OCI-LY1 (cell line): ENCODE data around the gene PIP4K2C.
A peak's percentile ranks its signal among the peaks of the same experiment; 100 is the strongest.

Experiments used
- H2AFZ ChIP-seq: fragments of 200-600 bp; sonication (generic), shearing (Covaris generic); 2 replicates; pipeline ENCODE4 v1.6.0; 2014; ENCODE audit warnings: antibody characterized with exemption, mild to moderate bottlenecking, low read length
- H3F3A ChIP-seq: fragments of 200-600 bp; sonication (generic), shearing (Covaris generic); 2 replicates; pipeline ENCODE4 v1.6.0; 2014; ENCODE audit warnings: mild to moderate bottlenecking, antibody characterized with exemption, low read length, moderate library complexity; ENCODE audit not compliant: insufficient read depth
- H3K27ac ChIP-seq: fragments of 200-600 bp; sonication (generic); 2 replicates; pipeline ENCODE4 v1.5.1; 2014; ENCODE audit warnings: low read length, mixed run types, mild to moderate bottlenecking, low read depth; ENCODE audit not compliant: poor library complexity, severe bottlenecking
- H3K27me3 ChIP-seq: fragments of 200-600 bp; sonication (generic); 2 replicates; pipeline ENCODE4 v1.6.0; 2014; ENCODE audit warnings: antibody characterized with exemption, mild to moderate bottlenecking, low read length, moderate library complexity; ENCODE audit not compliant: insufficient read depth
- H3K36me3 ChIP-seq: fragments of 200-600 bp; sonication (generic); 2 replicates; pipeline ENCODE4 v1.6.1; 2014; ENCODE audit warnings: mild to moderate bottlenecking, antibody characterized with exemption, low read length, moderate library complexity, mixed read lengths; ENCODE audit not compliant: insufficient read depth
- H3K4me1 ChIP-seq: fragments of 200-600 bp; sonication (generic); 2 replicates; pipeline ENCODE4 v1.5.1; 2014; ENCODE audit warnings: mild to moderate bottlenecking, low read length, moderate library complexity; ENCODE audit not compliant: insufficient read depth, severe bottlenecking
- H3K4me2 ChIP-seq: fragments of 200-600 bp; sonication (generic), shearing (Covaris generic); 2 replicates; pipeline ENCODE4 v1.6.1; 2014; ENCODE audit warnings: low read length
- H3K4me3 ChIP-seq: fragments of 200-600 bp; sonication (generic); 2 replicates; pipeline ENCODE4 v1.5.1; 2014; ENCODE audit warnings: low read length, low read depth, mild to moderate bottlenecking, mixed read lengths; ENCODE audit not compliant: poor library complexity, severe bottlenecking
- H3K79me2 ChIP-seq: fragments of 200-600 bp; shearing (Covaris generic); 2 replicates; pipeline ENCODE4 v1.6.1; 2016; ENCODE audit warnings: mixed run types, low read length, mixed read lengths; ENCODE audit not compliant: insufficient read depth
- H3K9ac ChIP-seq: fragments of 200-600 bp; sonication (generic), shearing (Covaris generic); 2 replicates; pipeline ENCODE4 v1.6.1; 2014; ENCODE audit warnings: mild to moderate bottlenecking, low read length, mixed read lengths
- H3K9me2 ChIP-seq: fragments of 200-600 bp; sonication (generic), shearing (Covaris generic); 2 replicates; pipeline ENCODE4 v1.6.1; 2014; ENCODE audit warnings: low read depth, mild to moderate bottlenecking, low read length, mixed read lengths
- H3K9me3 ChIP-seq: fragments of 200-600 bp; shearing (Covaris generic); 2 replicates; pipeline ENCODE4 v1.6.1; 2014; ENCODE audit warnings: low read length, mixed read lengths
- H4K20me1 ChIP-seq: fragments of 200-600 bp; sonication (generic), shearing (Covaris generic); 2 replicates; pipeline ENCODE4 v1.6.0; 2016; ENCODE audit warnings: mild to moderate bottlenecking, low read length; ENCODE audit not compliant: insufficient read depth
- CTCF ChIP-seq: fragments of 200-600 bp; sonication (generic), shearing (Covaris generic); IDR thresholded peaks from 2 replicates; pipeline ENCODE4 v1.5.1; 2017; ENCODE audit warnings: mild to moderate bottlenecking, antibody characterized with exemption, low read length, moderate library complexity, mixed read lengths
- EZH2 ChIP-seq: fragments of 200-600 bp; sonication (generic), shearing (Covaris generic); IDR thresholded peaks from 2 replicates; pipeline ENCODE4 v1.8.0; 2017; ENCODE audit warnings: borderline replicate concordance, mixed run types, mild to moderate bottlenecking, antibody characterized with exemption, low read length, moderate library complexity, mixed read lengths

The PIP4K2C gene

GRCh38 chr12:57626921-57627445, 36.0 kb downstream of the PIP4K2C start:
- Histone ChIP-seq H3K36me3 (no peaks in the 10 kb centered on the region), H3K27me3 (peaks cover 6% of the 10 kb centered on the region), H3K4me2 (no peak overlapping the region), H3K9me3 (no peaks in the 10 kb centered on the region), H4K20me1 (no peaks in the 10 kb centered on the region), H3K4me3 (no peak overlapping the region), H3F3A (no peaks in the 10 kb centered on the region), H3K79me2 (no peaks in the 10 kb centered on the region), H3K9ac (no peak overlapping the region), H3K9me2 (no peaks in the 10 kb centered on the region), H3K4me1 (peaks cover 4% of the 10 kb centered on the region), H3K27ac (no peak overlapping the region), H2AFZ (no peak overlapping the region)
- TF ChIP-seq EZH2 (no peak), CTCF (no peak)

GRCh38 chr12:57627501-57628279, 36.7 kb downstream of the PIP4K2C start:
- no peaks in the 10 kb centered on the region for H3K36me3 ChIP-seq
- no peak overlapping the region for H2AFZ ChIP-seq
- no peaks in the 10 kb centered on the region for H3K9me2 ChIP-seq
- H4K20me1 ChIP-seq = no peaks in the 10 kb centered on the region
- no peaks in the 10 kb centered on the region for H3F3A ChIP-seq
- H3K79me2 ChIP-seq = no peaks in the 10 kb centered on the region
- peaks cover 10% of the 10 kb centered on the region for H3K4me1 ChIP-seq
- H3K4me3 ChIP-seq = no peak overlapping the region
- H3K27me3 ChIP-seq = peaks cover 5% of the 10 kb centered on the region; the same call in 1 of the 2 replicates
- no peak overlapping the region for H3K9ac ChIP-seq
- H3K27ac ChIP-seq = no peak overlapping the region
- no peaks in the 10 kb centered on the region for H3K9me3 ChIP-seq
- TF ChIP-seq CTCF (peak; percentile 37; the same call in 1 of the 2 replicates), EZH2 (no peak)
- H3K4me2 ChIP-seq = no peak overlapping the region; the same call in 1 of the 2 replicates

- H3K4me2 ChIP-seq = no peak overlapping the region
- H3K9me3 ChIP-seq = no peaks in the 10 kb centered on the region
- H3K36me3 ChIP-seq = no peaks in the 10 kb centered on the region
- H4K20me1 ChIP-seq = no peaks in the 10 kb centered on the region
- H3K79me2 ChIP-seq = no peaks in the 10 kb centered on the region
- H3K27me3 ChIP-seq = no peaks in the 10 kb centered on the region; the same call in 1 of the 2 replicates
- H3K27ac ChIP-seq = no peak overlapping the region
- peaks cover 16% of the 10 kb centered on the region for H3K4me1 ChIP-seq
- no peak overlapping the region for H3K9ac ChIP-seq
- no peak for TF ChIP-seq EZH2
- TF ChIP-seq CTCF = no peak
- H3F3A ChIP-seq = no peaks in the 10 kb centered on the region
- no peak overlapping the region for H2AFZ ChIP-seq
- H3K4me3 ChIP-seq = no peak overlapping the region
- no peaks in the 10 kb centered on the region for H3K9me2 ChIP-seq
Measured at GRCh38 chr12:57628280-57629191, 37.5 kb downstream of the PIP4K2C start.
